HK-2 (cell line): Measurements from ENCODE around the gene REC114.
"Not testable (repeated sequence)": the region's sequence is repeated elsewhere in the genome, so short reads cannot be mapped to it uniquely, and the experiment has no call there.

Experiments used
- DNase-seq: peaks from one replicate; pipeline ENCODE4 v3.0.0-alpha.2; 2018; ENCODE audit not compliant: unreplicated experiment

The REC114 gene

GRCh38 chr15:73455876-73456275, 12.9 kb downstream of the REC114 start:
- DNase-seq: no peak

- DNase-seq: no peak
These were observed 14.4 kb downstream of the REC114 start for GRCh38 chr15:73457334-73457733.

GRCh38 chr15:73460662-73461061, 17.7 kb downstream of the REC114 start:
- no peak for DNase-seq

GRCh38 chr15:73464602-73465001, 21.6 kb downstream of the REC114 start:
- no peak for DNase-seq

GRCh38 chr15:73467758-73468157, 24.8 kb downstream of the REC114 start:
- DNase-seq: no peak

- no peak for DNase-seq
These were observed 31.8 kb downstream of the REC114 start for GRCh38 chr15:73474785-73475184.

- DNase-seq: no peak
These were observed 33.8 kb downstream of the REC114 start for GRCh38 chr15:73476704-73477216.

GRCh38 chr15:73480050-73480449, 37.1 kb downstream of the REC114 start:
- DNase-seq: no peak

GRCh38 chr15:73482166-73482565, 39.2 kb downstream of the REC114 start:
- no peak for DNase-seq

GRCh38 chr15:73483053-73483452, 40.1 kb downstream of the REC114 start:
- no peak for DNase-seq

- no peak for DNase-seq
These were observed 42.4 kb downstream of the REC114 start for GRCh38 chr15:73485372-73485771.

- not testable (repeated sequence) for DNase-seq
These were observed 42.9 kb downstream of the REC114 start for GRCh38 chr15:73485885-73486284.

- no peak for DNase-seq
These were observed 45.7 kb downstream of the REC114 start for GRCh38 chr15:73488698-73489097.

GRCh38 chr15:73493922-73494321, 51.0 kb downstream of the REC114 start:
- DNase-seq: no peak

GRCh38 chr15:73495181-73495580, 52.2 kb downstream of the REC114 start:
- no peak for DNase-seq

- no peak for DNase-seq
These were observed 57.7 kb downstream of the REC114 start for GRCh38 chr15:73500696-73501095.

- DNase-seq: no peak
These were observed 61.9 kb downstream of the REC114 start for GRCh38 chr15:73504885-73505284.

GRCh38 chr15:73515527-73515926, 72.6 kb downstream of the REC114 start:
- no peak for DNase-seq

GRCh38 chr15:73517566-73517965, 74.6 kb downstream of the REC114 start:
- no peak for DNase-seq

- DNase-seq: no peak
These were observed 75.4 kb downstream of the REC114 start for GRCh38 chr15:73518180-73518862.

GRCh38 chr15:73518876-73519733, 76.1 kb downstream of the REC114 start:
- no peak for DNase-seq

- no peak for DNase-seq
These were observed 79.0 kb downstream of the REC114 start for GRCh38 chr15:73522011-73522410.

GRCh38 chr15:73524919-73525318, 82.0 kb downstream of the REC114 start:
- DNase-seq: no peak
